Activated CD4-positive, alpha-beta T cell treated with anti-CD3 and anti-CD28 coated beads for 1 hour (primary cell): ENCODE data around the gene PRDM10.
A peak's percentile ranks its signal among the peaks of the same experiment; 100 is the strongest.

Experiments used
- DNase-seq: peaks from one replicate; pipeline ENCODE4 v3.0.0-alpha.2; 2020

The PRDM10 gene

DNA sequence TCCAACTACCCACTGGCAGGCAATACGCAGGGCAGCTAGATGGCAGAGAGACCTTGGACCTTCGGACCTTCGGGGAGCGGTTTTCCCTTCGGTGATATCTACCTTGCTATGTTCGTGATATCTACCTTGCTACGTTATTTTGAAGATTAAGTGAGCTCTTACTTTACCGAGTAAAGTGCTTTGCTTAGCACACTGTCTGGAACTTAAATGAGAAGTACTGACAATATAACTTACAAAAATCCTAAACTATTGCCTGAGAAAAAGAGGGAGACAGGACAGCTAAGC, 1.0 kb upstream of the PRDM10 start:
- DNase-seq: no peak

DNA sequence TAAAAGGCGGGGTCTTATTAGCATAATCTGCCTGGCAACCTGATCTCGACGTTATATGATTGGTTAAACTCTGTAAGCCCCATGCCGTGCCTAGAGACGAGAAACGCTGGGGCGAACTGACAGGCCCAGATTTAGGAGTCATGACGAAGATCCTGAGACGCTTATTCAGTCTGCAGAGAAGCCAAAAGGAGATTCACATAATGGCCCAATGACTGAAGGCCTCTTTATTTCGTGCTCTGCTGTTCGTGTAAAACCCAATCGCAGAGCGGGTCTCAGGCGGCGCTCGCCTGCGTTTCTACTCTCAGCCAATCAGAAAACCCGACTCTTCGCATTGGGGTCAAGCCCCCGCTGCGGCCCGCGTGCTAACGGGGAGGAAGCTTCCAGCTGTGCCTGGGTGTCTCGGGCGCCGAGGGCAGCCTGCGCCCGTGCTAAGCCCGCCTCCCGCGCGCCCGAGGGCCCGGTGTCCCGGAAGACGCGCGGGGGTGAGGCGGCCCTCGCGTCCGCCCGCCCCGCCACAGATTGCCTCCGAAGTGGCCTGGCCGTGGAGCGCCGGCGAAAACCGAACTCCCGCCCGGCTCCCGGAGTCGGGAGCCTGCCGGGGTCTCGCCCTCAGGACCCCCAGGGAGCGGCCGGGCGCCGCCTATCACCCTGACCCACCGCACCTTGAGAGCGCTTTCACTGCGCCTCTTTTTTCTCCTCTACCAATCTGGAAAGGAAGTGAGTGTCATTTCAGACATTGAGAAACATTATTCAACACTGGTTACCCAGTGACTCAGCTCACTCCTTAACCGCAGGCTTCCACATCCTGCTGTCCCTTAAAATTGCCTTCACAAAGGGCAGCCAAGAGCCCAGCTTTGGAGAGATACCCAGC, 446 bp upstream of the PRDM10 start:
- DNase-seq: peak; percentile 82

DNA sequence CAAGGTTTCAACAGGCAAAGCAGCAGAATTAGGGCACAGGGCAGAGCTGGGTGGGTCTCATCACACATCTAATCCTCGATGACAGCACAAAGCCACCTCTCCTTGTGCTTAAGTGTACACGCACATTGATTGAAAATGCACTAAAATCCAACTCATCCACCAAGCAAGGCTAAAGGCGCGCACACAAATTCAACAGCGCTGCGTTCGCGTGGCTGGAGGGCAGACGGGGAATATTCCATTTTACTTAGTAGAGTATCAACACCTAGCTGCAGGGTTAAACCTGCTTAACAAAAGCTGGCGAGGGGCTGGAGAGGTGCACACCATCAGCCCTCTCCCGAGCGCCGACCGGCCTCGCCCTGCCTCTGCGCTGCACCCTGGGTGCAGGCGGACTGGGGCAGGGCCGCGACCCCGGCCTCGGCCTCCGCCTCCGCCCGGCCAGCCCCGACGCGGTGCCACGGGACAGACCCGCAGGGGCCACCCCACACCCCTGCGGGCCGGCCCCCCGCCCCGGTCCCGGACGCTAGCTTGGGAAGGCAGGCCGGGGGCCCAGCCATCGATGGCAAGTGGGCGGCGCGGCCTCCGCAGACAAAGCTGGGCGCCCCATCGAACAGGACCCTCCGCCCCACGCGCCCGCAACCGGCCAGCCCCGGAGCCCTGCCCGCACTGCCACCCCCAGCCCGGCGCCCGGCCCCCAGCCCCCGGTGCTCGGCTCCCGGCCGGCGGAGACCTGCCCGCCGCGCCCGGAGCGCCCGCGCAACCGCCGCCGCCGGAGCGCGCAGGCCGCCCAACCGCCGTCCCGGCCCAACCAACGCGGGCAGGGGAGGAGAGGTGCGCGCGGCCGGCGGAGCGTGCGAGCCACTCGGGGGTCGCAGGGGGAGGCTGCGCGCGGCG, 929 bp downstream of the PRDM10 start:
- DNase-seq: peak; percentile 13

DNA sequence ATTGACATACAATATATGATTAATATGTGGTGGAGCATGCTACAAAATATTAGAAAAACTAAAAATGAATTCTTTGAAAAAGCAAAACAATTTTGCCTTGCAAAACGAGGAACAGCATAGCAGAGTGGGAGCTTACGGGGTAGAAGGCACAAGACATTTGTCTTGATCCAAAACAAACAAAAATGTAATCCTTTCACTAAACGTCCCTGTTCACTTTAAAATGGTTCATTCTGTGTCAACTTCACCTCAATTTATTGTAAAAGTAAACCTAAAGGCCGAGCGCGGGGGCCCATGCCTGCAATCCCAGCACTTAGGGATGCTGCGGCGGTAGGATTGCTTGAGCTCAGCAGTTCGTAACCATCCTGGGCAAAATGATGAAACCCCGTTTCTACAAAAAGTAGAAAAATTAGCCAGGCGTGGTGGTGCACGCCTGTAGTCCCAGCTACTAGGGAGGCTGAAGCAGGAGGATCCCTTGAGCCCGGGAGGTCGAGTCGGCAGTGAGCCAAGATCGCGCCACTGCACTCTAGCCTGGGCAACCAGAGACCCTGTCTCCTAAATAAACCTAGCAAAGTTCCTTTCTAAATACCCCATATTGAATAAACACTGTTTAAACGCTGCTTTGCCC, 2.0 kb downstream of the PRDM10 start:
- DNase-seq: no peak

DNA sequence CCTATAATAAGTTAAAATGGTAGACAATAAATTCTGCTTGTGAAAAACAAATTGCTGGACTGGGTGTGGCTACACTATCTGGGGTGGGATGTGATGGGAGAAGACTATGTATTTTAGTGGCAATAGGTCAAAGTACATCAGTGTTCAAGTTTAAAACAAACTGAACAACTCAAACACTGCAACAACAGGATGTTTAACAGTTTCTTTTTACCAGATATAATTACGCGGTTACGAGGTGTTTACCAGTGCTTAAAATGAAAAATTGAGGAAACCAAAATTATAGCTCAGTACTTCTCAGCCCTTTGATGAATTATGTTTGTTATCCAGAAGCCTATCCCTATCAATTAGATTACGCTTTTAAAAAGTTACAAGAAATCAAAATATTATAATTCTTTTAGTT, 3.2 kb downstream of the PRDM10 start:
- DNase-seq: no peak

DNA sequence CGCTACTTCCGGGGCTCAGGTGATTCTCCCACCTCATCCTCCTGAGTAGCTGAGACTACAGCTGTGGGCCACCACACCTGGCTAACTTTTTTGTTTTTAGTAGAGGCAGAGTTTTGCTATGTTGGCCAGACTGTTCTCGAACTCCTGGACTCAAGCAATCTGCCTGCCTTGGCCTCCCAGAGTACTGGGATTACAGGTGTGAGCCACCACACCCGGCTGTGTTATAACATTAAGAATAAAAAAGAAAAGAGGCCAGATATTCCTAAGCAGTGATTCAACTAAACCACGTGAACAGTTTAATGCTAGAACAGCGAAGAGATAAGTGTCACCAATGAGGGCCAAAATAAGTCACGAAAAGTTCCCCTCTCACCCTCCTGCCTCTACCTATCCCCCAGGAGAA, 3.7 kb downstream of the PRDM10 start:
- DNase-seq: no peak

DNA sequence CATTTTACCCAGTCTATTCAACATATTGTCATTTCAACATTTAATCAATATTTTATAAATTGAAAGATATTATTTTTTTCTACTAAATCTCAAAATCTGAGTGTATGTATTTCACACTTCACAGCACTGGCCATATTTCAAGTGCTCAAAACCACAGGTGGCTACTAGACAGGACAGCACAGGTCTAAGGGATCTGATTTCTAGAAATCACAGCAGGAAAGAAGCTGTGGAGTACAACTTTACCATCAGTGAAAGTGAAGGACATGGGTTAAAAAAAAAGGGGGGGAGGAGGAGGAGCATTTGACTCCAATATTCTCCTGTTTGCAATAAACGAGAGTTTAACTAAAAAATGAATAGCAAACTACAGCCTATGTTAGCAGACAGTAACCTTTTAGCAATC, 4.5 kb downstream of the PRDM10 start:
- no peak for DNase-seq

DNA sequence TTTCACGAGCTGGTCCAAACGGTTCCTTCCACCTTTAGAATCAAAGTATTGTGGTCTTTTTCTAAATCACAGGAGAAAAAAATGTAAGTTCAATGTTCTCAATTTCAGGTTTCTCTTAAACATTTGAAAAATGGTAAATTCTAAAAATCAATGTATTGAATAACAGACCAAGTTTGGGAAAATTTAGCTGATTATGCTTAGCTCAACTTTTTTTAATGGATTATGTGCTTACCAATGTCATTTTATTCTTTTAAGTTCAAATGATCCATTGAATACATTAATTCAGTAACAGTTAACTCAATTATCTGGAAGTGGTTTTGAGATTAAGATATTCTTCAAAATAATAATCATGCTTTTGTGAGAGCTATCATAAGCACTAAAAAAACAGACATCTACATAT, 5.1 kb downstream of the PRDM10 start:
- no peak for DNase-seq

DNA sequence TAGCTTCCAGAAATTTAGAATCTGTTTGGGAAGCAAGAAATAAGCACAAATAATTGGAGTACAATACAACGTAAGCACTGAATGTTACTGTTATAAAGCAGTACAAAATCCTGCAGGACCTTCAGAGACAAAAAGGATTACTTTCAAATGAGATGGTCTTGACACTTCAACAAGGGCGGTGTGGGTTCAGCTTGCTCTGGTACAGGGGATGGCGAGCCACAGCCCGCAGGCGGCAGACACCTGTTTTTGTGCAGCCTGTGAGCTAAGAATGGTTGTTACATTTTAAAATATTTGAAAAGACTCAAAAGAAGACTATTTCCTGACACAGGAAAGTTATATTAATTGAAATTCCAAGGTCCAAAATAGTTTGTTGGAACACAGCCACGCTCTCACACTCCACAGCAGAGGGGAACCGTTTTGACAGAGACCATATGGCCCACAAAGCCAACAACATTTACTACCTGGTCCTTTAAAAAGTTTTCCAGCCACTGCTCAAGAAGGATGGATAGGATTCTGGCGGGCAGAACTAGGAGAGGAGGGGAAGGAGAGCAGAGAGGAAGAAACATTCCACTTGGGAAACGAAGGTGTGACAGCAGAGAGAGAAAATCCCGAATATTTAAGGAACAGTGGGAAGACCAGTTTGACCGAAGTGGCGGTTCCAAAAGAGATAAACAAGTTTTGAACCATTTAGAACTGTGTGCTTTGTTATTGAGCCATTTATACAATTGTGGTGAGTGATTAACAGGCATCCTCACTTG, 6.3 kb downstream of the PRDM10 start:
- no peak for DNase-seq

DNA sequence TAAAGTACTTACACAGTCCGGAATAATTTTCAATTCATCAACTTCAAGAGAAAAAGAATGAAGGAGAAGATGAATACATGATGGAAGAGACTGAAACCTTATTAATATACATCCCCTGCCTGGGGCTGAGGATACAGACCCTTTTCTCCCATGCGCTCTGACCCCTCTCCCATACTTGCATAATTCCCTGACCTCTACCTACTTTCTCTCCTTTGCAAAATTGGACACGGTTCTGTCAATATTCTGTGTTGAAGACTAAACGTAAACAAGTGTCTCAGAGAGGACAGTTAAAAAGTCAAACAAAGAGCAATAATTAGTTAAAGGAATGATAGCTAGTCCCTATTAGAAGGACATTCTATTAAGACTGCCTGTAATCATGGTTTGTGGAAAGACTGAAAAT, 7.5 kb downstream of the PRDM10 start:
- no peak for DNase-seq

DNA sequence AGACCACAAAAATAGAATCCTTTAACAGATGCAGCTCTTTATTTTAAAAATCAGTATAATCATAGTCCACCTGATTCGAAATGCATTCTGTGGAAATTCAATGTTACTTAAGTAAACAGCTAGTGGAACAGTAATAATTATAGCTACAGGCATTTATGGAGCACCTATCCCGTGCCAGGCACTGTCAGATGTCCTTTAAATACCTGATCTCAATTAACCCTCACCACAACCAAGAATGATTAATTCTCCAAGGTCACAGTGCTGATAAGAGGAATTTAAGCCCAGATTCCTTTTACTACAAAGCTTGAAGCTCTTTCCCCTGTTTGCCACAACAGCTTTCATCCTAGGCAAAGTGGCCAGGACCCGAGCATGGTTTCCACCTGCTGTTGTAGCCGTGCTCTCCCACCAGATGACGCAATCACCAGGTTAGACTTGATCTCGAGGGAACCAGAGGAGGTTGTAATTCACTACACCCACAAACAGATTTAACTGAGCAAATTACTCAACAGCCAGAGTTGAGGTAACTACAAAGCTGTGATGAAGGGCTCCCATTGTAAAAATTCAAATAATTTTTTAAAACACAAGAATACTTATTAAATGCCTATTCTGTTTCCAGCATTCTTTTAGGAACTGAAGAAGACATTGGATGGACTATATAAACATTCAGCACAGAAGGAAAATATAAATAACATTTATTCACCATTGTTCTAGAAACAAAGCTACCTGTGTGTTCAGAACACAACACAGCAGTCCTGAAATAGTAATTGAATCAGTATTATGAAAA, 10.3 kb downstream of the PRDM10 start:
- peak; percentile 21 for DNase-seq

DNA sequence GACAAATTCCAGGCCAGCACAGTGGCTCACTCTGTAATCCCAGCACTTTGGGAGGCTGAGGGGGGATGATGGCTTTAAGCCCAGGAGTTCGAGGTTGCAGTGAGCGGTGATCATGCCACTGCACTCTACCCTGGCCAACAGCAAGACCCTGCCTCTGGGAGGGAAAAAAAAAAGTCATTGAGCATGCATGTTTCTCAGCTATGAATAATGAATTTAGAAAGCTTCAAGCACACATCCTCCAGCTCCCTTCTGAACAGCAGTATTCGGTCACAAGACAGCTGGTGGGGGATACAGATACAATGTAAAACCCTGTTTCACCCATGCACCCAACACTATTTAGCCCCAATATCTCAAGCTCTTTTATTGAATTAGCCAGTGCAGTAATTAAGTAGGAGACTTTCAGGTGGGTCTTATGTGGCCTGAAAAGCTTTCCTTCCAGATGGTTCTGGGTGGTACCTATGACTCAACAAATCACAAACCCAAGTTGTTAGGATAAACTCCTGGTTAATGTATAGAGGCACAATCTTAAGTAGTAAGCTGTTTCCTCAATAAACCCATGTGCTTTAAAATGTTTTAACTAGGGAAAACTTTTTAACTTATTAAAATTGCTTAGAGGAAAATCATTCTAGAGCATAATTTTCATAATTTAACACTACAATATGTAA, 13.4 kb downstream of the PRDM10 start:
- DNase-seq: no peak

DNA sequence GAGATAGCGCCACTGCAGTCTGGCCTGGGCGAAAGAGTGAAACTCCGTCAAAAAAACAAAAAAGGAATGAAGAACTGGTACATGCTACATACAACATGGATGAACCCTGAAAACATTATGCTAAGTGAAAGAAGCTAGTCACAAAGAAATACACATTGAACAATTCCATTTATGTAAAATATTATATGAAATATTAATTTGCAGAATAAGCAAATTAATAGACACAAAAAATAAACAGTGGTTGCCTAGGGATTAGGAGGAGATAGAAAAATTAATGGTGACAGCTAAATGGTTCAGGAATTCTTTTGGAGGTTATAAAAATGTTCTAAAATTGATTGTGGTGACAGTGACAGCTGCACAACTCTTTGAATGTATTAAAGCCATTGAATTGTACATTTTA, 14.7 kb downstream of the PRDM10 start:
- no peak for DNase-seq

DNA sequence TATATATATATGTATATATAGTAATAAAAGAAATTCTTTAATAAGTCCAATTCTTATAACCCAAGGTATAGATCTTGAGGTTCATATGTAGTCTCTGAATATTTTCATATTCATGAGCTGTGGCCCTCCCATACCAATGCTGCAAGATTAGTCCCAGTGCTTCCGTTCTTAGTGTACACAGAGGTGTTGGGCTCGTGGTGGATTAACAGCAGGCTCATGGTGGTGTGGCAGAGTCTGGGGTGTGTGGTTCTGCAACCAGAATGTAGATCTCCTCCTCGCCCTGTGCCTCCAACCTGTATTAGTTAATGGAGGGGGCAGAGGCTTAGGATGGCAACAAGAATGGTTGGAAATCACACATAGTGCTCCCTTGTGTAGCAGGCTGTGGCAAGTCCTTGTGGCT, 16.8 kb downstream of the PRDM10 start:
- DNase-seq: no peak

DNA sequence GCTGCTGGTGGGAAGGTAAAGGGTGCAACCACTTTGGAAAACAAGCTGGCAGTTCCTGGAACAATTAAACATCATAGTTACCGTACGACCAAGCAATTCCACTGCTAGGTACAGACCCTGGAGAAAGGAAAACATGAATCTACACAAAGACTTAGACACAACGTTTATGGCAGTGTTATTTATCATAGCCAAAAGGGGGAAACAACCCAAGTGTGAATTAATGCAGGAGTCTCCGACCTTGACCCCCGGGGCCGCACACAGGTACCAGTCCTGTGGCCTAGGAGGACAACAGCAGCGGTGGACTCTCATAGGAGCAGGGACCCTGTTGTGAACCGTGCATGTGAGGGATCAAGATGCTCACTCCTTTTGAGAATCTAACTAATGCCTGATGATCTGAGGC, 22.5 kb downstream of the PRDM10 start:
- no peak for DNase-seq

DNA sequence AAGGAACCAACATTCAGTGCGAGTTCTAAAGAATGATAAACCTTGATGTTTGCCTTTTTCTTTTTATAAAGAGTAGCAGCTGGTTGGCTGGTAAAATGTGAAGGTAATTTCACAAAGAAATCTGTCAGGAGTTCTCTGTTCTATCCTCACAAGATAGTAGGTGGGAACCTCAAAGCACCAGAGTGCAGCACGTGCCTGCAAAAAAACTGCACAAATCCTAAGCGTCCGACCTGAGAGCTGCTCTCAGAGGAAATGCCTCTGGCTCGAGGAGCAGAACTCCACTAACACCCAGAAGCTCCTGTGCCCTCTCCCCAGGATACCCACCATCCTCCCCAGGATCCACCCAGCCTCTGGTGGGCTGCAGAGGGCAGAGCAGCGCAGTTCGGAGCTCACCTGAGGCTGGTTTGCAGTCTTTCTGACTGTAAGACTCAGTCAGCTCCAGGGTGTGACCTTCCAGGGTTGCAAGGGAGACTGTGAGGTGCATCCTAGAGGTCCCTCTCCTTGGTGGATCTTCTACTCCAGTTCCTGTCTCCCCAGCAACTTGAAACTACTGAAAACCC, 23.5 kb downstream of the PRDM10 start:
- DNase-seq: no peak

DNA sequence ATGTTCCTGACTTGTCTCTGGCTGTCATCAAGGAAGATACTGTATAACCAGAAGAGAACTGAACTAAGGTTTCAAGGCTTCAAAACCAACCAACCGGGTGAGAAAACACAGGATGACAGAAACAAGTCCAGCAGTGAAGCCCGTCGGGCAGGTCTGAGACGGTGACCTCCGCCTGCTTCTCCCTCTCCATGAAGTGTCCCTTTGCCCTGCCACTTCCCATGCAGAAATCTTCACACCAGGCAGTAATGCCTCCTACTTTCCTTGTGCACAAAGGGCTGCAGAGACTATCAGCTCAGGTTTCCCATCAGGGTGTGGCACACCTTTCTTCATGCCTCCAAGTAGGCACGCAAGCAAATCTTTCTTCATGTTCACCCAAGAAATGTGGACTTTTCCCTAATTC, 24.2 kb downstream of the PRDM10 start:
- DNase-seq: no peak

DNA sequence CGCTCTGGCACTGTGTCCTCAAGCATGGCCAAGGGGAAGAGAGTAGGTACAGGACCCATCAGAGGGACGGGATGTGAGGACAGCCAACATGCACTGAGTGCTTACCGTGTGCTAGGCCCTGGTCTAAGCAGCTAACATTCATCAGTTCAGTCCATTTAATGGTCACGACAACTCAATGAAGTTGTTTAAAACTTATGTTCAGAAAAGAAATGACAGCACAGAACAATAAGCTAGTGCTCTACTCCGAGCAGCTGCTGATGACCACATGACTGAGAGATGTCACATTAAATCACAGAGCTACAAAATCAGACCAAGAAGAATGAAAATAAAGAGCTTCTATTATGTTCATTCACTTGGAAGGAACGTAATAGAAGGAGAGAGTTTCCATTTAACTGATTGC, 26.3 kb downstream of the PRDM10 start:
- DNase-seq: no peak

DNA sequence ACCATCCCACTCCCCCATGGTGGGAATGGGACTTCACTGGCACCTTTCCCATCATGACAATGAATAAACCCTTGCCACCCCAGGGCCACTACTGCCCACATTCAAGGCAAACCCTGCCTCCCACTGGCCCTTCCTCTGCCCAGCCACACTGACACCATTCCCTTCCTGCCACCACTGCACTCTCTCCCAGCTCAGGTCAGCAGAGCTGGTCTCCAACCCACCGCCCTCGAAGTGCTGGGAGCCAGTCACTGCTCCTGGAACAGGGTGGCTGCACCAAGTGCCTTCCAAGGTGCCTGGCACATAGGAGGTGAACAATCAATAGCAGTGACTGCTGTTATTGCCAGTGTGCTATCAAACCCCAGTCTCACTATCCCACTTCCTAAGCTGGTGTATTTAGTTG, 27.1 kb downstream of the PRDM10 start:
- DNase-seq: no peak

DNA sequence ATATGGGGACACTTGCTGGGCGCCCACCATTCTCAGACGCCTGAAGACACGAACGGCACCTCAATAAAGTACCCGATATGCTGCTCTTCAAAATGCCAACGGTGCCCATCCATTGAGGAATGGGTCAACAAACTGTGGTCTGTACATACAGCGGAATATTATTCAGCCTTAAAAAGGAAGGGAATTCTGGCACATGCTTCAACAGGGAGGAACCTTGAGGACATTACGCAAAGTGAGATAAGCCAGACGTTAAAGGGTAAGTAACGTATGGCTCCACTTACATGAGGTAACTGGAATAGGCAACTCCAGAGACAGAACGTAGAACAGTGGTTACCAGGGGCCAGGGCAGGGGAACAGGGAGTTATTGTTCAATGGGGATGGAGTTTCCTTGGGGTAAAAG, 28.0 kb downstream of the PRDM10 start:
- DNase-seq: no peak

DNA sequence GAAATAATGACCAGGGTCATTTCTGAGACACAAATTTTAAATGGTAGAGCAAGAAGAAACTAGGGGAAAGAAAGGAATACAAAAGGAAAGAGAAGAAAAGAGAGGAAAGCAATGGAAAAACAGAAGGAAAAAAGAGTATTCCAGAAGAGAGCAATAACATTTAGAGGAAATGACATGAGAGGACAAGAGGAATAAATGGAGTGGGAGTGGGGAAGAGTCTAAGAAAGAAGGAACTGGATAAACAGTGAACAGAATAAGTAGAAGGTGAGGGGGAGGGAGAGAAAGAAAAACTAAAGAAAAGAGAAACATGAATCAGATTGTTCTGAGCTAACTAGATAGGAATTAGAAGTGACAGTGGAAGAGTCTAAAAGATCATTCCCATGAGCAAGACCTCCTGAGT, 28.4 kb downstream of the PRDM10 start:
- no peak for DNase-seq
